Measurements from ENCODE around the gene CAMSAP1.
A peak's percentile ranks its signal among the peaks of the same experiment; 100 is the strongest.

The CAMSAP1 gene

DNA sequence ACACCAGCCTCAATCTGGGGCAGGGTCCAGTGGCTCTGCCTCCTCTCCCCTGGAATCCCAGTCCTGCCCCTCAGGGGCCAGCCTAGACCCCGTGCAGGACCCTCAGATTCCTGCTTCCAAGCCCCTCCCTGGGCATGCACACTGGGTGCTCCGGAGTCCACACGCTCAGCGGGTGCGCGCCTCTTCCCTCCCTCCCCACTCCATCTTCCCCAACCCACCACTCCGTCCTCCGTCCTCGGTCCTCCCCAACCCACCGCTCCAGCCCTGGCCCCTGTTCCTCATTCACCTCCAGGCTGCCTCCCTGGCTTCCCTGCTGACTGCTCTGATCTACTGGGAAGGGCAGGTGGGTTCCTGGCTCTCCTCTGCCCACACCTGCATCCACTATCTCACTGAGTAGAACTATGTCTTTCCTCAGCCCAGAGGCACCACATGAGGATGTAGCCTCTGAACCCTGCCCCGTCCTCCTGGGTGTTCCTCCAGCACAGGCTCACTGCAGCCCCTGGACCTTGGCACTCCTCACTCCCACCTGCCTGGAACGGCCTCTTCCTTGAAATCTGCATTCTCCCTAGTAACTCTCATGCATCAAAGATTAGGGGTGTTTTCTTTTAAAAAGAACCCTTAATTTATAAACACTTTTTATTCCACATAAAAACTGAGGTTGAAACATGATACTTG, 92.8 kb downstream of the CAMSAP1 start:
- no peak for DNase-seq (ENCODE audit: low spot score)

DNA sequence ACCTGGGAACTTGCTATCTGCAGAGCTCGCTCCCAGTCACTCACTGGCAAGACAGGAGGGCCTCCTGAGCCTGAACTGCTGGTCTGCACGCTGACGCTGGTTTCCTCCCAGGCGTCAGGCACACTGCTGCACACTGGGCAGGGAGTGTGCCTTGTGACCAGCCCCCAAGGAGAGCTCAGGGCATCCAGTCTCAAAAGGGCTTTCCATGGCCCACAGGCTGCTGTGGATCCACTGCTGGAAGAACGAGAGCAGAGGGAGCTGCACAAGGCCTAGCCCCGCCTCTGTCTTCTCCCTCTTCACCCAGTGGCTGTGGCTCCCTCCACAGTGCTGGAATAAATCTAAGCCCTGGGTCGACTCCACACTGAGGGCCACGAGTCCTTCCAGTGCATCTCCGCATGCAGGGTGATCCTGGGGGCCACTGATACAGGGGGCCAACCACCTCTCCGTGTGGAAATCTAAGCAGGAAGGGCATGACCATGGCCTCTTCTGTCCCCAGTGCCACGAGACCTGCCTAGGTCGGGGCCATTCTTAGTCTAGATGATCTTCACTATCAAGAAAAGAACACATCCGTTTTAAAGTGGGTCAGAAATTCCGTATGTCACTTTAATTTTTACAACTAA, 93.6 kb downstream of the CAMSAP1 start:
- no peak for DNase-seq (ENCODE audit: low spot score)

DNA sequence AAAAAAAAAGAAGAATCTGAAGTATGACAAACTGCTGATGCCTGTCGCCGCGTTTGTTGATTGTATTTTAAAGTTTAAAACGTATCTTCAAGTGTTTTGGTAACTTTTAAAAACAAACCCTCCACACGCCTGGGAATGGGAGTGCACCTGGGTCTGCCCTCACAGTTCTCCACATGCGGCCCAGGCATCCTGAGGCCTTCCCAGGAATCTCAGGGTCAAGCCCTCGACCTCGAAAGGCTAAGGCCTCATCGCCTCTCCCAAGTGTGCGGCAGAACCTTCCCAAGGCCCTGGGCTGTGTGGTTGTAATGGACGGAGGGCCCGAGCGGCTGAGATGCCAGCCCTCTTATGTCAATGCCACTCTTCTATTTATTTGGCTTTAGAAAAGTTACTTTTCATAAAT, 94.4 kb downstream of the CAMSAP1 start:
- DNase-seq (ENCODE audit: low spot score): no peak

DNA sequence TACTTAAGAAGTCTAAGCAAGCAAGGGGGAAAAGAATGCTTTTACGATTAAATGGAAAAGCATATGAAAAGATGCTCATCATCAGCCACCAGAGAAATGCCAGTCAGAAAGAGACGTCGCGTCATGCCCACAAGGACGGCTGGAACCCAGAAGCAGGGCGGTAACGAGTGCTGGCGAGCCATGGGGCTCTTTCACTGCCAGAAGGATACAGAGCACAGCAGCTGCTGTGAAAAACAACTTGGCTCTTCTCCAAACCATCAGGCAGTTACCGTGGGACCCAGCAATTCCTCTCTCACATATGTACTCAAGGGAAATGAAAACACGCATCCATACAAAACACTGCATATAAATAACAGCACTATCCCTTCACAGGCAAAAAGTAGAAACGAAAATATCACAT, 95.5 kb downstream of the CAMSAP1 start:
- no peak for DNase-seq (ENCODE audit: low spot score)

- no peak for DNase-seq (ENCODE audit: low spot score)
These were observed 96.4 kb downstream of the CAMSAP1 start for GRCh38 chr9:135810806-135811575.

GRCh38 chr9:135809166-135809565, 98.2 kb downstream of the CAMSAP1 start:
- no peak for DNase-seq (ENCODE audit: low spot score)

- no peak for DNase-seq (ENCODE audit: low spot score)
These were observed 101.8 kb downstream of the CAMSAP1 start for GRCh38 chr9:135805422-135806022.

GRCh38 chr9:135804581-135805421, 102.5 kb downstream of the CAMSAP1 start:
- DNase-seq (ENCODE audit: low spot score): no peak

DNA sequence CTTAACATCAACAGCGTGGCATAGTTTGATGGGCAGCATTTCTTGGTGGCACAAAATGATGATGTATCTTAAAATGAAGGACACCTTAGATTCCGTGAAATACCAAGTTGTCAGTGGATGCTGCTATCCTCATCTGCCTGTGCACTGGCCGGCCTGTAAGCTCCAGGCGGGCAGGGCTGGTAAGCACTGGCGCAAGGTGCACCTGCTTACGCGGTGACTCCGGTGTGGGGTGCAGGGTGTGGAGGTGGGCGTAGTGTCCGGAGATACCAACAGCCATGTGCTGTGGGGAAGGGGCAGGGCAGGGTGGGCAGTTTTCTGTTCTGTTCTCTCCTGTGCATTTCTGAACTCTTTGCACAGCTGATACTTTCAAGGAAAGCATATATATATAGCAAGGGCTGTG, 103.9 kb downstream of the CAMSAP1 start:
- DNase-seq (ENCODE audit: low spot score): no peak

DNA sequence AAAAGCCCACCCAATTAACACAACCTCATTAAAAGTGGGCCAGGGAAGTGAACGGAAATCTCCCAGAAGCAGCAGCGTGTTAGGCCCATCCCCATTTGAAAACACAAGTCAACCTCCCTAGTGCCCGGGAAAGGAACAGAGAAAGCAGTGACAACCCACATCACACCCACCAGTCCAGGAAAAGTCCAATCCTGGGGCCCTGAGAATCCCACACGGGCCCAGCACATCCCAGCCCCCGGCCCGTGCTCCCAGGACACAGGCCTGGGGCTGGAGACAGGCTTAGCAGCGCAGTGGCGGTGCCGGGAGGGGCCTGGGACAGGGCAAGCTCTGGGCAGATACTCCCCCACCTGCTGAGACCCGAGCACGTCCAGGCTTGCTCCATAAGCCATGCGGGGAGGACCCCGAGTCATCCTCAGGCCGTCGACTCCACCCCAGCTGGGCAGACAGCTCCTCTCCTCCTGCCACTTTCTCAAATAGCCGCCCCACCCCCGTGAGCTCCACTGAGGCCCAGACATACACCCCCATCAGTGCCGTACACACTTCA, 104.4 kb downstream of the CAMSAP1 start:
- no peak for DNase-seq (ENCODE audit: low spot score)

- DNase-seq (ENCODE audit: low spot score): no peak
These were observed 106.3 kb downstream of the CAMSAP1 start for GRCh38 chr9:135801070-135801469.

- no peak for DNase-seq (ENCODE audit: low spot score)
These were observed 108.1 kb downstream of the CAMSAP1 start for GRCh38 chr9:135799261-135799660.

DNA sequence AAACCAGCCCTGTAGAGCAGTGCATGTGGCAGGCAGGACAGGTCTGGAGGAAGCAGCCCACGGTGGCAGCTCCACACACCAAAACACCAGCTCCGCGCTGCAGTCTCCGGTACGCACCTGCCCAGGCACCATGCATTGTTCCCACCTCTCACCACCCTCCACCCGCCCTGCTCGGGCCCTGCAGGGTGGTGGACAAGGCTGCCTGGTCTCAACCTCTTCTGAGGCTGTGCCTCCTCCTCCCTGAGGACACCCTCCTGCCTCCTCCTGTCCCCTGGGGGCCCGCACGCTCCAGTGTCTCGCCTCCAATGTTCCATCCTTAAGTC, 109.1 kb downstream of the CAMSAP1 start:
- DNase-seq (ENCODE audit: low spot score): no peak

- peak; percentile 52 for DNase-seq (ENCODE audit: low spot score)
These were observed 109.7 kb downstream of the CAMSAP1 start for GRCh38 chr9:135797507-135798262.

- no peak for DNase-seq (ENCODE audit: low spot score)
These were observed 110.4 kb downstream of the CAMSAP1 start for GRCh38 chr9:135796784-135797485.

- DNase-seq (ENCODE audit: low spot score): no peak
These were observed 112.0 kb downstream of the CAMSAP1 start for GRCh38 chr9:135795391-135795790.

DNA sequence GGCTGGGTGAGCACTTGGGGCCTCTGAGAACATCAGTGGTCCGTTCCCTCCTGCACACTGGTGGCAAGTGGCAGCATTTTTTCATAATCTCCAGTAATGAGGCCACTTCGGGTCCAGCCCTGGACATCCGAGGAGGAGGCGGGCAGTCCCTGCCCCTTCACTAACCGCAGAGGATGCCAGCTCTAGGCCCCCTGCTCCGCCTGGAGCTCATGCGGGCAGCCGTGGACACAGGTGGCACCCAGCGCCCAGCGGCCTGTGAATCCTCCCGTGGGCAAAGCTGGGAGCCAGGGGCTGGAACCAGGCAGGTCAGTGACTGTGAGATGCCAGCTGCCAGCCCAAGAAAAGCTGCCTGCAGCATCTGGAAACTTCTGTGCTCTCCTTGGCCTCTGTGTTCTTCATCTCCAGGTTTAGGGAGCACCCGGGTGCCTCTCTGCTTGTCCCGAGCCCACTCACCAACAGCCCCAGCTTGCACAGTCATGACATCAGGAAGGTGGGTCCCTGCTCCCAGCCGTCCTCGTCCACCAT, 112.9 kb downstream of the CAMSAP1 start:
- no peak for DNase-seq (ENCODE audit: low spot score)

- DNase-seq (ENCODE audit: low spot score): no peak
These were observed 113.3 kb downstream of the CAMSAP1 start for GRCh38 chr9:135794057-135794335.

- DNase-seq (ENCODE audit: low spot score): no peak
These were observed 113.9 kb downstream of the CAMSAP1 start for GRCh38 chr9:135793221-135794056.
